ENCODE measurements around the gene AGBL4.

The AGBL4 gene

DNA sequence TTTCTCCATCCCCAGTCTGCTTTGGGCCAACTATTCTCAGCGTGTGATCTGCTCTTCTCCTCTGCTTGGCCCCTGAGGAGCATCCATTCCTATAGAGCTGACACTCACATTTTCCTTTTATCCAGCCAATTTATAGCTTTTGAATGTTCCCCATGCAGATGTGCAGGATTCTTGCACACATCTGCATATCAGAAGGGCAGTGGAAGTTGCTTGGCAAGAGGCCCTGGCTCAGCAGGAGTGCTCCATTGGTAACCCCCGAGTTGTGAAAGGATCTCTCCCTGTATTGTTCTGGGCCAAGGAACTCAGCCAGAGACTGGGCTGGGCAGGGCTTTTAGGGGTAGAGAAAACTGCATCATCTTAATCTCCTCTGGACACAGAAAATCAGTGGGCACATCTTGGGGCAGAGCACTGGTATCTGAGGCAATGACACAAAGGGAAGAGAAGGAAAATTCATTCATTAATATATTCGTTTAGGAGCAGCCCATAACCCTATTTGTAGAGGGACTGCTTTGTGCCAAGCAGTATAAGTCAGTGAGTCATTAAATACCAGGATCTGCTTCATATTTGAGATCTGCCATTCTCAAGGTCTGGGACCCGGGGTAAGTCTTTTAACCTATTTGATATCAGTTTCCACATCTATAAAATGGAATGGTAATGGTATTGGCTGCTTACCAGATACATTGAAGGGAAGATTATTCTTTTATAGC, 1216.0 kb downstream of the AGBL4 start:
- Mint-ChIP-seq H3K4me1 (ENCODE audit: low read depth) (no peaks in the 10 kb centered on the region), H3K4me3 (no peak overlapping the region), H3K36me3 (ENCODE audit: low read depth) (no peaks in the 10 kb centered on the region), H3K27me3 (ENCODE audit: low read depth) (peaks cover 8% of the 10 kb centered on the region), H3K9me3 (no peaks in the 10 kb centered on the region), H3K27ac (no peak overlapping the region)
- no peak for DNase-seq (ENCODE audit: low spot score)

DNA sequence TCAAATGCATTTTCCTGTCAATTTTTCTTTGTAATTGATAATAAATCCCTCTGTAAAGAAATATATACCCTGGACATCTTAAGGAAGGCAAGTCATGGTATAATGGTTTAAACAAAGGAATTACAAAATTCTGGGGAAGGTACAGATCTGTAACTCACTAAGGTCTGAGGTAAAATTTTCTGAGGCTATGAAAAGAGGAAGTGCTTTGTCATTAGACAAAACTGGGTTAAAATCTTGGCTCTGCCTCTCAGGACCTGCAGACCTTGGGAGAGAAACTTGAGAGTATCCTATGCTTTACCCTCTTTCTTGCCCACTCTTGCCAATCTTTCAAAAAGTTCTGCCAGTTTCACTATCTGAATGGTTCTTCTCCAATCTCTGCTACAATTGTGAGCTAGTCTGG, 1220.3 kb downstream of the AGBL4 start:
- Mint-ChIP-seq H3K36me3 (ENCODE audit: low read depth) (no peaks in the 10 kb centered on the region), H3K4me1 (ENCODE audit: low read depth) (peaks cover 11% of the 10 kb centered on the region), H3K27ac (no peak overlapping the region), H3K27me3 (ENCODE audit: low read depth) (peaks cover 23% of the 10 kb centered on the region), H3K9me3 (no peaks in the 10 kb centered on the region), H3K4me3 (no peak overlapping the region)
- no peak for DNase-seq (ENCODE audit: low spot score)

DNA sequence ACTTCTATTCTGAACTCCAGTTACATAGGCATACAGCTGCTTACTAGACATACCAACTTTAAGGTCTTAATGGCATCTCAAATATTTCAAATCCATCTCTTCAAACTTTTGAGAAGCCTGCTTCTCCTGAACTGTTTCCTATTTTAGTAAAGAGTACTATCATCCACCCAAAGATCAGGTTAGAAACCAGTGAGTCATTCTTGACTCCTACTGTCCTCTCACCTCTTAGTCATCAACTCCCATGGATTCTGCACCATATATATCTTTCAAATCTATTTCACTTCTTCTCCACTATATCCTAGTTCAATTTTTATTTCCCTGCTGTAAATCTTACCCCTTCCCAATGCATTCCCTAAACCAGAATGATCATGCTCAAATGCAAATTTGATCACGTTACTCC, 1228.9 kb downstream of the AGBL4 start:
- Mint-ChIP-seq H3K4me1 (ENCODE audit: low read depth) (peaks cover 26% of the 10 kb centered on the region), H3K9me3 (no peaks in the 10 kb centered on the region), H3K4me3 (no peak overlapping the region), H3K27ac (no peak overlapping the region), H3K36me3 (ENCODE audit: low read depth) (no peaks in the 10 kb centered on the region), H3K27me3 (ENCODE audit: low read depth) (peaks cover 11% of the 10 kb centered on the region)
- DNase-seq (ENCODE audit: low spot score) = no peak

GRCh38 chr1:48793863-48794262, 1229.9 kb downstream of the AGBL4 start:
- no peak overlapping the region for H3K4me3 Mint-ChIP-seq
- DNase-seq (ENCODE audit: low spot score) = no peak
- peaks cover 7% of the 10 kb centered on the region for H3K27me3 Mint-ChIP-seq (ENCODE audit: low read depth)
- H3K27ac Mint-ChIP-seq = no peak overlapping the region
- no peaks in the 10 kb centered on the region for H3K36me3 Mint-ChIP-seq (ENCODE audit: low read depth)
- no peaks in the 10 kb centered on the region for H3K9me3 Mint-ChIP-seq
- peaks cover 24% of the 10 kb centered on the region for H3K4me1 Mint-ChIP-seq (ENCODE audit: low read depth)

DNA sequence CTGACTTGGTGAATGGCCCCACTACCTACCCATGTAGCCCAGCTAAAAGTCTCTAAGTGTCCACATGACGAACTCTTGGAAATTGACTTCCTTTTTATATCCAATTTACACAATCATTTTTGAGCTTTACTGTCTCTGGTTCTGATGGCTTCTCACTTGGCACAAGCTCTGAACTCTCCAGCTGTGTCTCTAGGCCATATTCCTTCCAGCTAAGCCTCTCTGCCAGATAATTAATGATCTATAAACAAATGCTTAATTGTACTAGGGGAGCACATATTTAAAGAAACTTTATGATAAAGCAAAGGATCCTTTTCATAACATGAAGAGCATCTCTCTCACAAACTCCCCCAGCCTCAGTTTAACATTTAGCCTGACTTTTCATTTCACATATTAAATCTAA, 1230.8 kb downstream of the AGBL4 start:
- Mint-ChIP-seq H3K4me3 (no peak overlapping the region), H3K36me3 (ENCODE audit: low read depth) (no peaks in the 10 kb centered on the region), H3K27ac (no peak overlapping the region), H3K4me1 (ENCODE audit: low read depth) (peaks cover 26% of the 10 kb centered on the region), H3K27me3 (ENCODE audit: low read depth) (peaks cover 2% of the 10 kb centered on the region), H3K9me3 (no peaks in the 10 kb centered on the region)
- no peak for DNase-seq (ENCODE audit: low spot score)

GRCh38 chr1:48790397-48790796, 1233.4 kb downstream of the AGBL4 start:
- peaks cover 2% of the 10 kb centered on the region for H3K27me3 Mint-ChIP-seq (ENCODE audit: low read depth)

GRCh38 chr1:48789903-48790302, 1233.9 kb downstream of the AGBL4 start:
- Mint-ChIP-seq H3K36me3 (ENCODE audit: low read depth) (no peaks in the 10 kb centered on the region), H3K27me3 (ENCODE audit: low read depth) (peaks cover 2% of the 10 kb centered on the region), H3K4me3 (no peak overlapping the region), H3K4me1 (ENCODE audit: low read depth) (peaks cover 32% of the 10 kb centered on the region), H3K27ac (peak overlapping the region; percentile 52), H3K9me3 (no peaks in the 10 kb centered on the region)
- DNase-seq (ENCODE audit: low spot score) = no peak

More at GRCh38 chr1:48790397-48790796, 1233.4 kb downstream of the AGBL4 start:
- no peaks in the 10 kb centered on the region for H3K36me3 Mint-ChIP-seq (ENCODE audit: low read depth)
- no peak overlapping the region for H3K4me3 Mint-ChIP-seq
- peak overlapping the region; percentile 52 for H3K27ac Mint-ChIP-seq
- peak; percentile 8 for DNase-seq (ENCODE audit: low spot score)
- peaks cover 29% of the 10 kb centered on the region for H3K4me1 Mint-ChIP-seq (ENCODE audit: low read depth)
- no peaks in the 10 kb centered on the region for H3K9me3 Mint-ChIP-seq

DNA sequence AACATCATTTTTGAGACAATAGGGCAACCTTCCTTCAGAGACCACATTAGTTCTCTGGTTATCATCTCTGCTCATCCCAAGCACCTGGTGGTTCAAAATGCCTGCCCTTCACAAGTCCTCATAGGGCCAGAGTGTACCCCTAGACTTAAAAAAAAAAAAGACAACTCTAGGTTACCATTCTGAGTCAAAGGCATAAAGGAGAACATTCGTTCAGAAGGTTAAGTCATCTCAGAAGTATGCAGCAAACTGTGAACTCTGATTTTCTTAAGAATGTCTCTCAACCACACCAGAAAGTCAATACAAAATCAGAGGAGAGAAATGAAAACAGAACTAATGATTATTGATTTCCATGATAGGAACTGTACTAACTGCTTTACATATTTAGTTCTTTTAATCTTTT, 1237.9 kb downstream of the AGBL4 start:
- Mint-ChIP-seq H3K4me1 (ENCODE audit: low read depth) (peaks cover 23% of the 10 kb centered on the region), H3K9me3 (no peaks in the 10 kb centered on the region), H3K4me3 (no peak overlapping the region), H3K27me3 (ENCODE audit: low read depth) (no peaks in the 10 kb centered on the region), H3K27ac (no peak overlapping the region), H3K36me3 (ENCODE audit: low read depth) (no peaks in the 10 kb centered on the region)
- DNase-seq (ENCODE audit: low spot score) = no peak

DNA sequence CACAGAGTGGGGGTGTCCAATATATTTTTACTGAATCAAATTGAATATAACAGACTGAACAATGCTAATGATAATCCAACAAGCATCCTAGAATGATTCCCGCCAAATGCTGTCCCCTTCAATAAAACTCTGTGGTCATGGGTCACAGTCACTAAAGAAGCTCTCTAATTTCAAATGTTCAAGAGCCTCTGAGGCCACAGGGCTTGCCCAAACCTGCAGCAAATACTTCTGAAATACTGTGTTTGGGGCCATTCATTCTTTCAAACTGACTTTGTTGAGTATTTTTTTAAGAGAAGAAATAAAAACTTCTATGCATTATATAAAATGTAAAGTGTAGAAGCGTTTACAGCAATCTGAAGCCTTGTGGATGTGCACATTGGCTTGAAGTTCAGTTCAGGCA, 1239.5 kb downstream of the AGBL4 start:
- H3K27me3 Mint-ChIP-seq (ENCODE audit: low read depth) = no peaks in the 10 kb centered on the region
- H3K4me3 Mint-ChIP-seq = no peak overlapping the region
- no peaks in the 10 kb centered on the region for H3K9me3 Mint-ChIP-seq
- peaks cover 9% of the 10 kb centered on the region for H3K4me1 Mint-ChIP-seq (ENCODE audit: low read depth)
- DNase-seq (ENCODE audit: low spot score) = no peak
- no peaks in the 10 kb centered on the region for H3K36me3 Mint-ChIP-seq (ENCODE audit: low read depth)
- H3K27ac Mint-ChIP-seq = no peak overlapping the region

DNA sequence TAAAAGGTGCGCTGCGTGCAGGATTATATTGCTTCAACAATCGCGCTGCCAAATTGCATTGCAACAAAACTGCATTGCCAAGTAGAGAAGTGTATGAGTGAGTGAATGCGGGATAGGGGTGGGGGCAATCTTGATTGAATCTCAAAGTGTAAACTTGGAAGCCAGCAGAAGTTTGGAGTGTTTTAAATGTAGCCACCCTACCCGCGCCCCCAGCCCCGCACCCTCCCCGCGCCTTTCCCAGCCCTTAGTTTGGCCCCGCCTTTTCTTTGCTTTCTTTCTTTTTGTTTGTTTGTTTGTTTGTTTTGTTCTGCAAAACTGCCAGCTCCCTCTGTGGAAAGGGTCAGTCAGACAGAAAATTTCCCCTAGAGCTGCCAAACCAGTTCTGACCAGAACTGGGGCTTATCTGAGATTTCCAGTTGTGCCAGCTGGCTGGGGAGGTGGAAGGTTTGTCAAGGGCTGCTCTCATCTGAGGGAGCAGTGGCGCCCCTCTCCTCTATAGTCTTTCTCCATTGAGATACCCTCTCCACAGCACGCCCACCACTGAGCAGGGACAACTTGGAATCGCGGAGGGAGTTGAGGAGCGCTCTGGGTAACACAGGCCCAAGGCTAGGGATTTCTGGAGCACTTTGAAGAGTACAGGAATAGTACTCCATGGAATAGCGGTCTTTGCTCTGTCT, 1246.4 kb downstream of the AGBL4 start:
- H3K36me3 Mint-ChIP-seq (ENCODE audit: low read depth) = peaks cover under 1% of the 10 kb centered on the region
- peak overlapping the region; percentile 85 for H3K4me3 Mint-ChIP-seq
- no peaks in the 10 kb centered on the region for H3K9me3 Mint-ChIP-seq
- no peak for DNase-seq (ENCODE audit: low spot score)
- peaks cover 21% of the 10 kb centered on the region for H3K4me1 Mint-ChIP-seq (ENCODE audit: low read depth)
- peaks cover 10% of the 10 kb centered on the region for H3K27me3 Mint-ChIP-seq (ENCODE audit: low read depth)
- H3K27ac Mint-ChIP-seq = peak overlapping the region; percentile 76

DNA sequence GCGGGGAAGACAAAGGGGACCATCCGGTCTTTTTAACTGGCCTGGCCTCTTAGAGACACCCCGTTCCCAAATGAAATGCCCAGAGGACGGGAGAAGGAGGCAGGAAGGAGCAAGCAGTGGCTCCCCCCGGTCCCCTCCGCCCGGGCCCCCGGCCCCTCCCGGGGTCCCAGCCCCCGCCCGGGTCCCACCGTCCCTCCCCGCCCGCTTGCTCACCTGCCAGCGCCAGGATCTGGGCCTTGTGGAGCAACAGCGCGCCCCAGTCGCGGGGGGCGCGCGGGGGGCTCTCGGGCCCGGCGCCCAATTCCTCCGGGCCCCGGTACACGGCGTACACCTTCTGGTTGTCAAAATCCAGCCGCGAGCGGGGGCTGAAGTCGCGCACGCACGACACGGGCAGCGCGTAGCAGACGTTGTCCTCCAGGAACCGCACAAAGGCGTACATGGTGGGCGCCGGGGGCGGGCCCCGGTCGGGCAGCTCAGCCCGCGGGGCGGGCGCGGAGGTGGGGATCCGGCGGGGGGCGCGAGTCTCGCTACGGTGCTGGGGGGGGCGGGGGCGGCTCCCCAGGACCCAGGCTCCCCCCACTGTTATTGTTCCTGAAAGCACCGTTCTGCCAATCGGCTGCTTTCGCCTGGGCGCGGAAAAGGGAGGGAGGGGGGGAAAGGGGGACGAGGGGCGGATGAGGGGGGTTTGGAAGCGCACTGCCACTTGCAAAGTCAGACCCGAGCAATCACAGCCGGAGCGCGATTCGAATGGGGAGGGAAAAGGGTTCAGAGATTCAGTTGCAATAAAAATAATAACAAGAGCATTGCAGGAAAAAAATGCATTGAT, 1247.1 kb downstream of the AGBL4 start, which contains the start of gene BEND5:
Gene BEND5 (minus strand): TSS at position 499 of the 826 bp plus-strand sequence. CDS start 60 bp downstream, at position 439.
- Mint-ChIP-seq H3K27ac (peak within 1 kb of the TSS; percentile 81), H3K27me3 (ENCODE audit: low read depth) (peaks cover 10% of the 10 kb centered on the region), H3K4me3 (peak within 1 kb of the TSS; percentile 88), H3K4me1 (ENCODE audit: low read depth) (peaks cover 21% of the 10 kb centered on the region), H3K9me3 (no peaks in the 10 kb centered on the region), H3K36me3 (ENCODE audit: low read depth) (peaks cover 2% of the 10 kb centered on the region)
- peak; percentile 50 for DNase-seq (ENCODE audit: low spot score)

GRCh38 chr1:48775831-48776392, 1247.8 kb downstream of the AGBL4 start:
- Mint-ChIP-seq H3K4me1 (ENCODE audit: low read depth) (peaks cover 21% of the 10 kb centered on the region), H3K36me3 (ENCODE audit: low read depth) (peaks cover 2% of the 10 kb centered on the region), H3K9me3 (no peaks in the 10 kb centered on the region), H3K27me3 (ENCODE audit: low read depth) (peaks cover 10% of the 10 kb centered on the region), H3K27ac (peak overlapping the region; percentile 81), H3K4me3 (peak overlapping the region; percentile 88)
- DNase-seq (ENCODE audit: low spot score) = no peak

DNA sequence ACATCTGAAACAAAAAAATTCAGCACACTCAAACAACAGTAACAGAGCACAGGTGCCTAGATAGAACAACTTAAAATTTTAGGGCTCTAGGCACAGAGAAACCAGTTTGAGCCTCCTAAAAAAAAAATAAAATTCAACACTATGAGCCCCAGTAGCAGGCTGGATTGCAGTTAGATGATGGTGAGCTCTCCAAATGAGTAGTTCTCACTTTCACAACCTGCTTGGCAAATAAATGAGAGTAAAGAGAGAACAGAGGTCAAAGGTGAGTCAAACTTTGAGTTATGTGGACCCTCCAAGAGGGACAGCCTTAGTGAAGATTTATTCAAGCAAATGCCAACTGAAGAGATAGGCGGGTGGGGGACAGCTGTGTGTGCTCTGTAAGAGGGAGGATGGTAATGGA, 1250.6 kb downstream of the AGBL4 start:
- Mint-ChIP-seq H3K27ac (no peak overlapping the region), H3K4me3 (no peak overlapping the region), H3K27me3 (ENCODE audit: low read depth) (peaks cover 10% of the 10 kb centered on the region), H3K9me3 (no peaks in the 10 kb centered on the region), H3K36me3 (ENCODE audit: low read depth) (peaks cover 6% of the 10 kb centered on the region), H3K4me1 (ENCODE audit: low read depth) (peaks cover 27% of the 10 kb centered on the region)
- DNase-seq (ENCODE audit: low spot score) = no peak

DNA sequence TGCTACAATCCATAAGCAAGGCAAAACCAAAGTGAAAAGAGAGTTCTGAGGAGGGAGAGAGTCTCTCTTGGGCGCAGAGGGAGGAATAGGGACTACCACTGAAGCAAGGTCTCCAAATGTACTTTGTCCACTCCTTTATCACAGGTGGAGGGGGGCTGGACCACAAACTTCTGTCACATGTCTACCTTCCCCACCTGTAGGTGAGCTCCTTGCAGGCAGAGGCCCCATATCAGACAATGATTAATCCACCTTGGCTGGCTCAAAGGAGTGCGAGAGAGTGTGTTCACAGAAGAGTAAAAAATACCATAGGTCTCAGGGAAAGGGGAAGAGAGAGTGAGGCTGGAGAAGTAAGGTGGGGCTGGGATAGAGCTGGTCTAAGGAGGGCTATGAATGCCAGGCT, 1251.5 kb downstream of the AGBL4 start:
- Mint-ChIP-seq H3K27me3 (ENCODE audit: low read depth) (peaks cover 6% of the 10 kb centered on the region), H3K4me3 (no peak overlapping the region), H3K36me3 (ENCODE audit: low read depth) (peaks cover 7% of the 10 kb centered on the region), H3K9me3 (no peaks in the 10 kb centered on the region), H3K27ac (no peak overlapping the region), H3K4me1 (ENCODE audit: low read depth) (peaks cover 23% of the 10 kb centered on the region)
- DNase-seq (ENCODE audit: low spot score) = no peak
